ENCODE results near the gene NUDT21.

The NUDT21 gene

GRCh38 chr16:56460101-56460500 is 9.0 kb upstream of the NUDT21 start:
- no peak for DNase-seq

DNA sequence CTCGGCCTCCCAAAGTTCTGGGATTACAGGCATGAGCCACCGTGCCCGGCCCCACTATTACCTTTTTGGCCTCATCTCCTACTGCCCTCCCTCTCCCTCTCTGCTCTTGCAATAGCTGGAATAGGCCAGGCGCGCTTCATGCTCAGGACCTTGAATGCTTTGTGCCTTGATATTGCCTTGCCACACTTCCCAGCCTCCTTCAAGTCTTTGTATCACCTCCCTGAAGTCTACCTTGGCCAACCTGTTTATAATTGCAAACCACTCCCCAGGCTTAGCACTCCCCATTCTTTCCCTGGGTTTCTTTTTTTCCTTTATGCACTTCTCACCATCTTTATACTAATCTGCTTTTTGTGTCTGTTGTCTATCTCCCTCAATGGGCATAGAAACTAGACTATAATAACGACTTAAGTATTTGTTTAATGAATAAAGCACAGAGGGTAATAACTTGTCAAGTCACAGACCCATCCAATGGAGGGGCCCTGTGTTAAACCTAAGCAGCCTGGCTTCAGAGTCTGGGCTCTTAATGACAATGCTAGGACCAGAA is 6.9 kb upstream of the NUDT21 start:
- no peak for DNase-seq

- DNase-seq: no peak
These were observed 889 bp upstream of the NUDT21 start for GRCh38 chr16:56451753-56452689.

DNA sequence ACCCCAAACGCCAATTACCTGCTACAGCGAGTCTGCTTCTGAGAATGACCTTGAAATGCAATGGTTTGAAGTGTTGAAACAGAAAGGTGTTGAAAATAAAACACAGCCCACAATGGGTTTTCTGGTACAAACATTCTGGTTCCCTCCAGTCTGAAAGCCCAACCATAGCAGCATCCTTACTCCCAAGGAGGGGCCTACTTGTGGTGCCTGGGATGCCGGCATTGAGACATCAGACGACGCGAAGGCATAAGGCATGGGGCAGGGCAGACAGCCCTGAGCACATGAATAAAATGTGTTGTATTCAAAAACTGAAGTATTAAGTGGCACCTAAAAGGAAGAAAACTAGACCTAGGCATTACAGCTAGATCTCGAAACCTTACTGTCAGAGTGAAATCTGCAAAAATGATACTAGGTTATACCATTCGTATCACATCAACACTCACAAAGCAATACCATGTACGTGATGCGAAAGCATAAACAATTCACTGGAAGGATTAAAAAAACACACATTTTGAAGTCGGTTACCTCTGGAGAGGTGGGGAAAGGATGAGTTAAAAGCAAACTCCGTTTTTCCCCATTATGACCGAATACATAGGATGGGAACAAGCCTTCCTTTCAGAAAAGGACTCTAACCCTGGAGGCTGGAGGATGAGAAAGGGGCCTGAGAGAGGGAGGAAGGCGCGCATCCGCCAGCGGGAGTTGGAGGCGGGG is 702 bp downstream of the NUDT21 start:
- no peak for DNase-seq

- DNase-seq: no peak
These were observed 3.1 kb downstream of the NUDT21 start for GRCh38 chr16:56448005-56448404.

GRCh38 chr16:56447286-56447685 is 3.8 kb downstream of the NUDT21 start:
- DNase-seq: no peak

DNA sequence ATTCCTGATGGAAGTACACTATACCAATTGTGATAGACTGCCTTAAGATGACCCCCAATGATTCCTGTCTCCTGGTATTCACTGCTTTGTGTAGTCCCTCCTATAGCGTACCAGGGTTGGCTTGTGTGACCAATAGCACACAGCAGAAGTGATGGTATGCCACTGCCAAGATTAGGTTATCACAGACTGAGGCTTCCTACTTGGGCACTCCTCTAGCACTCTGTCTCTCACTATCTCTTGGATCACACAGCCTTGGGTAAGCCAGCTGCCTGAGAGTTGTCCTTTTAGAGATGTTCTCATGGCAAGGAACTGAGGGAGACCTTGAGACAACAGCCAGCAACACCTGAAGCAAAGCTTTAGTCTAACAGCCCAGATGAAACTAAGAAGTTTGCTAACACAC is 13.1 kb downstream of the NUDT21 start:
- DNase-seq: no peak

- no peak for DNase-seq
These were observed 14.9 kb downstream of the NUDT21 start for GRCh38 chr16:56436258-56436657.

- DNase-seq: no peak
These were observed 23.0 kb downstream of the NUDT21 start for GRCh38 chr16:56428091-56428490.

DNA sequence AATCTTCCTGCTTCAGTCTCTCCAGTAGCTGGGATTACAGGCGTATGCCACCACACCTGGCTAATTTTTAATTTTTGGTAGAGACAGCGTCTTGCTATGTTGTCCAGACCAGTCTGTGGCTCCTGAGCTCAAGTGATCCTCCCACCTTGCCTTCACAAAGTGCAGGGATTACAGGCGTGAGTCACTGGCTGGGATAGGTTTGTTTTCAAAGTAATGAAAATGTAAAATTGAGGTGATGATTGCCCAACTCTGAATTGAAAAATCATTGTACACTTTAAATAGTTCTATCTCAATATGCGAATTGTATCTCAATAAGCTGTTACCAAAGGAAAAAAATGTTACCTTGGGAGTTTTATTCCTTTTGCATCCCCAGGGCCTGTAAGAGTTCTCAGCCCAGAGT is 24.5 kb downstream of the NUDT21 start:
- DNase-seq: no peak

- no peak for DNase-seq
These were observed 25.7 kb downstream of the NUDT21 start, which contains the start of gene AMFR for GRCh38 chr16:56425439-56425832. TSS of gene AMFR (minus strand) at chr16:56425545. CDS start at chr16:56425327, 218 bp downstream.

DNA sequence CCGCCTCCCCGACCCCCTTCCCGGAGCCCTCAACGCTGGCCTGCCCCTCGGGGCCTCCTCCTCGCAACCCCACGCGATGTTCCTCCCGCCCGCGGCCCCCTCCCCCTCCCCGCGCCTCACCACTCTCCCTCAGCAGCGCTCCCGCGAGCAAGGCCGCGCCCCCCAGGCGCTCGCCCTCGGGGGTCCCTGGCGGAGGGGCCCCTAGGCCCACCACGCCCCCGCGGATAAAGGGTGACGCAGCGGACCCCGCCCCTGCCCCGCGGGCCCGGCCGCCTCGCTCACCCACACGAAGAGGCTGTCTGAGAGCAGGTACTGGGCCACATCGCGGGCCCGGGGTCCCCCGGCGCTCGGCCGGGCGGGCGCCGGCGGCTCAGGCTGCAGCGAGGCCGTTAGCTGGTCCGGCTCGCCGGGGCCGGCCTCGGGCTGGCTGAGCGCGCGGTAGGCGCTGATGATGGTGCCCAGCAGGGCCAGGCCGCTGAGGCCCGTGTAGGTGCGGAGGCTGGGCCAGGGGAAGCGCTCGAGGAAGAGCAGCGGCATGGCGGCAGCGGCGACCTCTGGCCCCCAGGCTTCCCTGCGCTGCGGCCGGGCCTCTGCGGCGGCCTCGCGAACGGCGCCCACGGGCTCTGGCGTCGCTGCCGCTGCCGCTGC is 26.2 kb downstream of the NUDT21 start:
- no peak for DNase-seq

DNA sequence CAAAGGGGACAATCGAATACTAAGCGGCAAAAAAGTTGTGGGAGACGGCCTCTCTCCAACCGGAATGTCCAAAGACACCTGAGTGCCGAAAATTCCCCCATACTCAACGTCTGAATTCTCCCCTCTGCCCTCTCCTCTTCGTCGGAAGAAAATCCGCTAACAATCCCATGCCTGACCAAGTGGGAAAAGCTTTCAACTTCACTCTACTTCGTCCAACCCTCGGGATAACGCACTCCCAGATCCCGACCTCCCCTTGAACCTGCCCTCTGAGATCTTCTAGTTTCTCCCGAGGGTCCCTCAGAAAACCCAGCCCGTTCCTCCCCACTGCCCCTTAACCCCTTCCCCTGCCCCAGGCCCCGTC is 26.7 kb downstream of the NUDT21 start:
- no peak for DNase-seq

- no peak for DNase-seq
These were observed 27.3 kb downstream of the NUDT21 start for GRCh38 chr16:56423584-56424403.

- no peak for DNase-seq
These were observed 28.2 kb downstream of the NUDT21 start for GRCh38 chr16:56422896-56423441.

DNA sequence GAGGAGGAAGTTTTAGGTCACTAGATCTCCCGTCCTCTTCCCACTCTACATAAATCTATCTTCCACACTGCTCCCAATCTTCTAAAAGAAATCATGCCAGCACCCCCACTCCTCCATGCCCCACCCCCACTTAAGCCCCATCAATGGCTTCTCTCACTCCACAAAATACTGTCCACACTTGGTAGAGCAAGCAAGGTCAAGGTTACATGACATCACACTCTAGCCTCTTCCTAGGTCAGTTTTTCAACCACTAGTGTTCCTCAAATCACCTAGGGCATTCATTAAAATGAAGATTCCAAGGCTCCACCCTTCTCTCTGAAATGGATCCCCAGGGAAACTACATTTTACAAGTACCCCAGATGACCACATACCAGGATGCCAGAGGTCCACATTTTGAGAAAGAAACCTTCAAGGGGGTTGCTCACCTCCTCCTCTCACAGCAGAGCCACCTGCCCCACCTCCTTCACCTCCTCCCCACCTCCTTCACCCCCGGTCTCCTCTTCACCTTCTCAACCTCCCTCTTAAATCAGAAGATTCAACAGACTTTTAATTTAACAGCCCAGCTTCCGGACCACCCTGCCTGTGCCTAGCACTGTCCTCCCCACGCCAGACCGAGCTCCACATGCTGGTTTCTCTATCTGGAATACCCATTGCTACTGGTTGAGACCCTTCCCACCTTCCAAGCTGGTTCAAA is 29.0 kb downstream of the NUDT21 start:
- DNase-seq: no peak

DNA sequence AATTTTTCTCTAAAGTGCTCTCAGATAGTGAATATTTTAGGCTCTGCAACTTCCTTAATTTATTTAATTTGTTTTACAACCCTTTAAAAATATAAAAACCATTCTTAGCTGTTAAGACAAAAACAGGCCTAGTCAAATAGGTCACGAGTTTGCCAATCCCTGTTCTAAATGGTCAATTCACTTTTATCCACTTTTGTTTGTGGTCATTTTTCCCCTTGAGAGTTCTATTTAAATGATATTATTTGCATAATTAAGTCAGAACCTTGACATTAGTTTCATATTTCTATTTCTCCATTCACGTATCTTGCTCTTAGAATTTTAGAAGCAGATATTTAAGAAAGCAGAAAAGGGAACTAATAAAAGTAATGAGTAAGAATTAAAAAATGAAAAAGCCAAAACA is 29.8 kb downstream of the NUDT21 start:
- no peak for DNase-seq

DNA sequence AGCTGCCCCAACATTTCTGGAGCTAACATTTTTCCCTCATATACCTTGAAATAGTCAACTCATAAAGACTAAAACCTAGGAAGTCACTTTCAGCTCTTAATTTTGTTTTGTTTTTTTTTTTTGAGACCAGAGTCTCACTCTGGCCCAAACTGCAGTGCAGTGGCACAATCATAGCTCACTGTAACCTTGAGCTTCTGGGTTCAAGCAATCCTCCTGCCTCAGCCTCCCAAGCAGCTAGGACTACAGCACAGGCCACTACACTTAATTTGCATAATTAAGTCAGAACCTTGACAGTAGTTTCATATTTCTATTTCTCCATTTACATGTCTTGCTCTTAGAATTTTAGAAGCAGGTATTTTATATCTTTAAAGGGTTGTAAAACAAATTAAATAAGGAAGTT is 30.5 kb downstream of the NUDT21 start:
- no peak for DNase-seq

DNA sequence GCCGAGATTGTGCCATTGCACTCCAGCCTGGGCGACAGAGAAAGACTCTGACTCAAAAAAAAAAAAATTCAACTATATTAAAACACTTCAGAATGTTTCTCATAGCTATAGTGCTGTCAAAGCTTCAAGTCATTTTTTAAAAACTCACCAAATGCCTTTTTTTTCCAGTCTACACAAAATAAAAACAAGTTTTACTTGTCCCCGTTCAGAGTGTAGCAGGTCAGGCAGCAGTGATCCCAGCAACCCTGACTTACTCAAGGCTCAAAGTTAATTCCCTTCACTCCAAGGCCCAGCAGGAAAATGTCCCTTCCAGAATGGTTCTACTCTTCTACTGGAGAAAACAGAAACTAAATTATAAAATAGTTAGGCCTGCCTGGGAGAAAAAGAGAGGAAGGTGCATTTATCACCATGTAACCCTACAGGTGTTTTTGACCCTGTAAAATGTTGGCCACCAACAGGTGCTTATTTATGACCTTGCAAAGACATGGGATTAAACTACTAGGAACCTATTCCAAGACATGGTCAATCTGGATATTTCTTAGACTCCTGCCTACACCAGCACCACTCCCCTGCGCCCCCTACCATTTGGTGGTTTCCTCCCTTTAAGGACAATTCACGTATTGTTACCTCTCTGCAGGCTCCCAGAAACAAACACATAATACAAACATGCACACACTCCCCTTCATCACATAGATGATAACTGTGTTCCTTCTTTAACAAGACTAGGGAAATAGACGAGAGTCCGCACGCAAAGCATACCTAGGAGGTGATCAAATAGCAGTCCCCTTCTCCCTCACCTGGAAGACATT is 31.2 kb downstream of the NUDT21 start:
- DNase-seq: no peak

- DNase-seq: no peak
These were observed 34.0 kb downstream of the NUDT21 start for GRCh38 chr16:56417138-56417537.

DNA sequence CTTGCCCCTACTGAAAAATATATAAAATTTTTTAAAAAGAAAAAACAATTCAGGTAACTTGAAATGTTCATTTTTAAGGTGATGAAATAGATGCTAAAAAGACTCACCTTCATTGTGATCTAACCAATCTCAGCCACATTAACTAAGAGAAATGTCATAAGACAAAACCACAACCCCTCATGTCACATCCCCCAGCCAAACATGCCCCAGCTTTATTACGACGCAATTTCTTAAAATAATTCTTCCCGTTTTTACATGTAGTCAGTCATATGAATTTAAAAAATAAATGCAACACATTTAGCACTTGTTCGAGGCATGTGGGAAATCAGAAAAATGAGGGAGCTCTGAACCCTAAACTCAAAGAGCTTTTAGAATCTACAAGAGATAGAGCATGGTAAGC is 35.3 kb downstream of the NUDT21 start:
- no peak for DNase-seq

Measured in NCI-H1436 treated with DMSO at 0.1 percent for 48 hours (cell line).